SK-MEL-5 (cell line): ENCODE data around the gene COL19A1. TPM values are rescaled to one million over a fixed set of nuclear protein-coding genes. Genes with fewer than 3 reads are reported as not detected.
"Not testable (repeated sequence)": the region's sequence is repeated elsewhere in the genome, so short reads cannot be mapped to it uniquely, and the experiment has no call there.

Experiments
- DNase-seq: peaks from one replicate; pipeline ENCODE4 v3.0.0-alpha.2; 2016; ENCODE audit warnings: low read depth, low spot score
- in situ Hi-C: cut with HindIII; loops from 2 replicates; pipeline ENCODE4 v1.10.0; 2016; ENCODE audit warnings: low sequenced_read_pairs, high pct_unique_total_duplicates, low pct_unique_long_range_greater_than_20kb
- total RNA-seq: library from RNA; depleted of rRNA; stranded (reverse); fragments of >200 nt; shearing (Covaris generic); gene quantifications from 2 replicates; pipeline ENCODE4 v1.2.3, GENCODE V29; 2014

Gene COL19A1
- total RNA-seq, 1 experiment from 2014 or later: 41.7 TPM

DNA sequence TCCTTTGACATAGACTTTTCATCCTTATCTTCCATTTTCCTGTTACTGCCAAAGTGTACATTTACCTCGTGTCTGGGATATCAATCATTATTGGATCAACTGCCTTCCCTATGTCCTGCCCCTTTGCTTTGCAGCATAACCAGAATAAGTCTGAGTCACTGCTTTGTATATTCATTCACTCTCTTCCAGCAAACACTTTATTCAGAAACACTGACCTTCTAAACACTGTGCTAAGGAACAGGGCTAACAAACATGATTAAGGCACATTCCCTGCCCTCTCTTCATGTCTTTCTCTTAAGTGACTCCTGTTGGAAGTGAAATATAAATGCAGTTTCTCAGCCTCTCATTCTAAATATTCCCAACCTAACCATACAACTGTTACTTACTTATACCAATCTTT is 66.9 kb downstream of the COL19A1 start:
- DNase-seq: peak; percentile 67
- in situ Hi-C loops: no loop called here

DNA sequence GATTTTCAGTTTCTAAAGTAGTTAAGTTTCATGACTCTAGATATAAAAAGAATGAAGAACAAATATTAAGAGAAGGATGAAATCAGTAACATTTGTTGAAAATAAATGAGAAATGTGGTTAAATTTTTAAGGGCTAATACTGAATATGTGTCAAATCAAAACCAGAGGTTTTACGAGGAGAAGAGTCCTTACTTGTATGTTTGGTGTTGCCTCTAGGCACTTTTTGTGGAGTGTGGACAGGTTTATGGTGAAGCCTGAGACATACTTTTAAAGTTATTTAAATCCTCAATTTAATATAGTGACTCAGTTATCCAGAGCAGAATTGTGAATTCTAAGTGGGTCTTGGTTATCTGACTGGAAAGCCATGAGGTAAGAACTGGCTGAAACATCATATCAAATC is 68.7 kb downstream of the COL19A1 start:
- no peak for DNase-seq
- in situ Hi-C loops: no loop called here

DNA sequence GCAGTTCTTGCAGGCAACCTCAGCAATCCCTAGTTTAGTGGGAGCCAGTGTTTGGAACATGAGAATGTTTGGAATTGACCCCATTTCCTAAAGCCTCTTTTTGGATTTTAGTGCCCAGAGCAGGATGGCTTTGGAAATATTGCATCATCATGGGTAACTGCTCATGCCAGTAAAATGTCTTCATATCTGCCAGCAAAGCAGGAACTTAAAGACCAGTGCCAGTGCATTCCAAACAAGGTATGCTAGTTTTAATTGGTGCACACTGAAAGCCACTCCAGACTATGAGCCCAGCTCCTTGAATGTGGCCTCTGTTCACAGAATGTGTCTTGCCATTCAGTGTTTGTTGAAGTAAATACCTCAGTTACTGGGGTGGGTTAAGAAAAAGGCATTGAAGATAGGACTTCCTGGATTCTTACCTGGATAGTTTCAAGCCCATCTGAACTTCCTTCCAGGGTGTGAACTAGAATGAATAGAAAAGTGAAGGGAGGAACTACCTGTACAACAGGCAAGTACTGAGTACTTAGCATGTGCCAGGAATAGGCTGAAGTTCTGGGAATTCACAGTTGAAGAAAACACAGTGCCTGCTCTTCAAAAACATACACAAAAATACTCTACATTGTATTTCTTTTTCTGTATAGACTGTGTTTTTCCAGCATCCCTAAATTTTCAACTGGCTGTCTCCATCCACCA is 70.5 kb downstream of the COL19A1 start:
- in situ Hi-C loops: no loop called here
- DNase-seq: peak; percentile 36

DNA sequence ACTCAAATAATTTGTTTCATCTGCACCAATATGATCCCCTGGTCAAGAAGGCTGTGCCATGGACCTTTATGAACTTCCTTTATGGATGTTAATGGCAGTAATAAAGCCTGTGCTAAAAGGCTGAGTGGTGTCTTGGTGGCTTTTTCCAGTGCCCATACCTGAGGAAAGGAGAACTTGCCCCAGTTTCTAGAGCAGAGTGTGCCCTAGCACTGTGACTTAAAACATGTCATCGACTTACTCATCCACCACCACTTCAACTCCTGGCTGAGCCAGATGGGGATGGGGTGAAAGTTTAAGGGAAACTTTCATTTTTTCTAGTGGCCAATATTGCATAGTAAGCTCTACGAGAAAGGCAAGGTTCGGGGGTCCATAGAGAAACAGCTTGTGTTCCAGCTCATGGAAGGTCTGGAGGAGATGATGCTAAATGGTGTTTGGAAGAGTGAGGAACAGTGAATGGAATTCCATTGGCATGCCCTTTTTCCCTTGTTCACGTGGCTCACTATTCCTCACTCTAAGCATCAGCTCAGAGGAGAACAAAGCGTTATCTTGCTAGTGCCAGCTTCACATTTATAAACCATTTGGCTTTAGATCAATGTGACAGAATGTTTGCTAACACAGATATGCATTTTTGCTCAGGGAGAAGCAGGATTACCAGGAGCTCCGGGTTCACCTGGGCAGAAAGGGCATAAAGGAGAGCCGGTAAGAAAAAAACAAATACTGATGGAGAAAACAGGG is 71.2 kb downstream of the COL19A1 start:
- in situ Hi-C loops: no loop called here
- no peak for DNase-seq

DNA sequence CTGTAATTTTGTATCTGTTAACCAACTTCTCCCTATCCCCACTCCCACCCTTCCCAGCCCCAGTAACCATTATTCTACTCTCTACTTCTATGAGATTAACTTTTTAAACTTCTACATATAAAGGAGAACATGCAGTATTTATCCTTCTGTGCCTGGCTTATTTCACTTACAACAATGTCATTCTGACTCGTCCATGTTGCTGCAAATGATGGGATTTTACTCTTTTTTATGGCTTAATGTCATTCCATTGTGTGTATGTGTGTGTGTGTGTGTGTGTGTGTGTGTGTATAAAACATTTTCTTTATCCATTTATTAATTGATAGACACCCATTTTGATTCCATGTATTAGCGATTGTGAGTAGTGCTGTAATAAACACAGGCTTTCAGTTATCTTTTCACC is 76.1 kb downstream of the COL19A1 start:
- DNase-seq: no peak
- in situ Hi-C loops: no loop called here

DNA sequence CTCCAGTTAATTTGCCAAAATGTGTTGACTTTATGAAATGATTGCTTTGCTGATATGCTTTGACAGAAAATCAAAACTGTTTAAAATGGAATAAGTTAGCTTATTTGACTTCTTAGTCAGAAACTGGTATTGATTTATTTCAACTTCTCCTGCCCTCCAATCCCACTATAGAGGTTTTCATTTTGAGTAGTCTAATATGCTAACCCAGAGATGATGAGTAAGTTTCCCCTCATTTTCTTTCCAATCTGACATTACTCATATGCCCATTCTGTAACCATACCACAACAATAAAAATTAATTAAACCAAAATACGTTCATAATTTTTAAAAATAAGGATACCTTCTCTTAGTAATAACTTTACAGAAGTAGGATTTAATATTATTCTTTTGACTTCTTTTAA is 78.8 kb downstream of the COL19A1 start:
- in situ Hi-C loops: no loop called here
- no peak for DNase-seq

DNA sequence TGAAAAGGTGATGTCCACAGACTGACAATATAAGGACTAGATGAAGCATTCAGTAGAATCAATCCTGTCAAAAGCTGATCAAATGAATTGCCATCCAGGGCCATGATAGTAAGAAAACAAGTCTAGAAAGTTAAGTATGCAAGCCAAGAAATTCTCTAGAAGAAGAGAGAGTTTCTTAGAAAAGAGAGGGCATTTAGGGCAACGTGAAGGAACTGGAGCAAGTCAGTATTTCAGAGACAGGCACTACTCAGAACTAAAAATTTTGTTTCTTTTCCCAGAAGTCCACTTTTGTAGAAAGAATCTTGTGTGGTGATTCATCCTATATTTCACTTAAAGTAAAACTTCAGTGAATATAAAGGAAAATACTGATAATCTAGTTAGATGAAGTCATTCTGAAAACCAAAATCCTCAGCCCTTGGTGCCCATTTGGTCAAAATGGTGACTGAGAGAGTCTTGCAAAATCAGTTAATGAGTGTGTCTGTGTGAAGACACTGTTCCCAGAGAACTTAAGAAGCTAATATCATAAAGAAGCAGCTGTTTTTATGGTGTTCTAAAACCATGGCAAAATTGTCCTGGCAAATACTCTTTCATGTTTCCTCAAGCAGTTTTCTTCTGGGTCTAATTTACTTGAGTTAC is 82.2 kb downstream of the COL19A1 start:
- DNase-seq: no peak
- in situ Hi-C loops: no loop called here

DNA sequence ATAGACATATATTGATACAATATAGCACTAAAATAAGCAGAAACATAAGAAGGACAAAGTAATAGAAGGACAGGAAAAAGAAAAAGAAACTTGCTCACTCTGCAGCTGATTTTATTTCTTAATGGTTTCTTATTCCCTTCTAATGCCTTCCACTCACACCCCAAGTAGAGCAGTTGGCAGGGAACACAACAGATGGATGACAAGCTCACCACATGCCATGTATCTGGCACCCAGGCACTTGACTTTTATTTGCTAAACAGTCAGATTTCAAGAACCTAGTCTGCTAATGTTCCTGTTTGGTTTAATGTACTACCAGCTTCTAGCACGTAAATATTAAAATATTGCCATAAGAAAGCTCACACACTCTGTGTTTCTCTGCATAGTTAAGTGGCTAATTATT is 87.1 kb downstream of the COL19A1 start:
- in situ Hi-C loops: no loop called here
- no peak for DNase-seq

DNA sequence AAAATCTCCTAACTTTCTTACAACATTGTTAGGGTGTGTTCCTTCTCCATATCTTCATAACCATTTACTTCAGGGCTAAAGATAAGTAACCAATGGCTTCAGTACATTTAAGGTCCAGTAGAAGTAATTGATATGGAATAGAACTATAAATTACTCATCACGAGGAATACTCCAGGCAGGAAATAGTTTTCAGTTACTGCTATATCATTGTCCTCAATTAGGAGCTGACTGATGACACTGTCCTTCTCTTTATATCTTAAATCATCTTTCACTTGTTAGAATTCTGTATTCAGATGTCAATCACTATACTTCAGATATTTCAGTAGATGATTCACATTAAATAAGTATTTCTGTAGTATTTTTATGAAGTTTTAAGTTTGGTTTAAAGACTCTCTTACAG is 88.4 kb downstream of the COL19A1 start:
- in situ Hi-C loops: no loop called here
- no peak for DNase-seq

DNA sequence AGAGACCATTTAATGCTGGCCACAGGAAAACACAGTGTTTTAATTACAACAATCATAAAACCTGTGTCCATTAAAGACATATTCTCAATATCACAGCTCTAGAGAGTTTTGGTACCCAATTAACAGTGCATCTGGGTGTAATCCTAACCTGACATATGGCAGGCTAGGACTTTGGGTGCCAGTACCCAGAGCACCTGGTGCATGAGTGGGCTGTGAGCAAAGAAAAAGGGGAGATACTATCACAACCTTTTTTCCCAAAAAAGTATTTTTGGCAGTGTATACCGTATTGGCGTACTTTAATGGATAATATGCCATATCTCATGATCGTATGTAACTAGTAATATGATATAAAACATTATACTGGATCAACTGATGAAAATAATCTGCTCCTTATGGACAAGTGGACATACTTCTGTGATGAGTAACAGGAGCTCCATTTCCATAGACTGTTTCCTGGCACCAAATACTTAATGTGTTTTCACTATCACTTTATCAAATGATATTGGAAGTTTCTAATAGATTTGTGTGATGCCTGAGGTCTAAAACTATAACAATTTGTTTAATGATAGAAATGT is 91.7 kb downstream of the COL19A1 start:
- in situ Hi-C loops: no loop called here
- no peak for DNase-seq

DNA sequence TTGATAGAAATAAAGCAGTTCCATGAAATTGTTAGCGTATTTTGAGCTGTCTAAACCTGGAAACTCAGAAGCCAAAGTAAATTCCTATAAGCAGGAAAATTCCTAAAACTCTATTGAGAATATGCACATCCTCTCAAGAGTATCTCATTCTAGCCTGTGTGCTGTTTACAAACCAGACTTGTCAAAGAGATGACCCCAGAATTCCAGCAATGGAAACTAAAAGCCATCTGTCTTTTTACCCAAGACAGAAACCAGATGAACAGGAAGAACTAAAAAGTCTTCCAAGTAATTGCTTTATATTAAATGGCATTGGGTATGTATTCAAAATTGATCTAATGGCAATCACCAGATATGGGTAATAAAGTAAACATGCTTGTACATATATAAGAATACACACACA is 92.6 kb downstream of the COL19A1 start:
- in situ Hi-C loops: no loop called here
- DNase-seq: no peak

DNA sequence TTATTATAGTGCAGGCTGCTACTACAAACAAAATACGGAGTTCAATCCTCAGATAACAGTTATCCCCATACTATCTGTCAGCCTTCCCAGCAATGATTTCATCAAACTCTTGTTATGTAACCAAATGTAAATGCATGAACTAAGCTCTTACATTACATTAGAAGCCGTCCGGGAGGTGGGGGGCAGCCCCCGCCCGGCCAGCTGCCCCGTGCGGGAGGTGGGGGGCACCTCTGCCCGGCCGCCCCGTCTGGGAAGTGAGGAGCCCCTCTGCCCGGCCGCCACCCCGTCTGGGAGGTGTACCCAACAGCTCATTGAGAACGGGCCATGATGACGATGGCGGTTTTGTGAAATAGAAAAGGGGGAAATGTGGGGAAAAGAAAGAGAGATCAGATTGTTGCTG is 99.6 kb downstream of the COL19A1 start:
- in situ Hi-C loops, DNase-seq: not testable (repeated sequence)

DNA sequence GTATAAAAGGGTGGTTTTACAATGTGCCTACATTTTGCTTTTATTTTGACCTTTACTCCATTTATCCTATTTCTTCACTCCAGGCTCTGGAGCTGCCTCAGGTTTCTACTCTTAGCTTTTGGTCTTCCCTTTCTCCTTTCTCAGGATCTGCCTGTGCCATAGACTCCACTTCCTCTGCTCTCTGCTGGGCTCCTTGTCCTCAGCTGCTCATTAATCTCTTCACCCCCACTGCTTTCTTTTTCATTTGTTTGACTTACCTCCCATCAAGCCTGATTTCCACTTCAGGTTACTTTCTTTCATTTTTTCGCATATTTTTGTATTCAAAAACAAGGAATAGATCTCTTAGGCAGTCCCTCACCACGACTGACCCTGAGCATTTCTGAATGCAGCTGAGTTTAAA is 106.8 kb downstream of the COL19A1 start:
- DNase-seq: no peak
- in situ Hi-C loops: no loop called here

DNA sequence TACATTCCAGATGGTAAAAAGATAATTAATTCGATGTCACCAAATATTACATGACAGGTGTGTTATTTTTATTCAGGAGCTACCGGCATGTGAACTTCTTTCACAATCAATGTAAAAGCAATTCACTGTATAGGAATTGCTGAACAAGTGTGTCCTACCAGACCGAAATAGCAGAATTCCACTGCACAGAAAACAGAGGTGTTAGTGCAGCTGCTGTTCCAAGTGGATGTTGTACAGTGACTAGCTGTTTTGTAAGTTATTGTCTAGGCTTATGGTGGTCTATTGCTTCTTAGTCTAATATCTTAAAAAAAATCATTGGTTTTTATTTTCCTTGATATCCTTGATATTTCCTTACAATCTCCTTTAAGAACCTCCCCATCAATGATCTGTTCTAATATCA is 107.4 kb downstream of the COL19A1 start:
- in situ Hi-C loops: no loop called here
- no peak for DNase-seq

DNA sequence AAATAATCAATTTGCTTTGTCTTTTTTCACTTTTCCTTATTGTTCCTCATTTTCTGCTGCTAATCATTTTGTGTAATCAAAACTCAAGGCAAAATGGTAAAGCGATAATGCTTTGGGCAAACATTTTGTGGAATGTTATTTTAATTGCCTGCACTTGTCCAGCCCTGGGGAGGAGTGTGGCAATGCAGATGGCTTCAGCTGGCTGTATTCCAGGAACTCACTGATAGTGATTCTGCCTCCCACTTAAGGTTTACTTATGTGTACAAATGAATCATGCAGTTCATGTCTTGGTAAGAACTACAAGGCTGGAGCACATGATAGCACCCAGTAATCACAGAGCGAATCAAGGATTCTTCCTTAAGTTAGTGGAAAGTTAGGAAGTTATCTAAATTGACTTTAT is 107.8 kb downstream of the COL19A1 start:
- DNase-seq: no peak
- in situ Hi-C loops: no loop called here

DNA sequence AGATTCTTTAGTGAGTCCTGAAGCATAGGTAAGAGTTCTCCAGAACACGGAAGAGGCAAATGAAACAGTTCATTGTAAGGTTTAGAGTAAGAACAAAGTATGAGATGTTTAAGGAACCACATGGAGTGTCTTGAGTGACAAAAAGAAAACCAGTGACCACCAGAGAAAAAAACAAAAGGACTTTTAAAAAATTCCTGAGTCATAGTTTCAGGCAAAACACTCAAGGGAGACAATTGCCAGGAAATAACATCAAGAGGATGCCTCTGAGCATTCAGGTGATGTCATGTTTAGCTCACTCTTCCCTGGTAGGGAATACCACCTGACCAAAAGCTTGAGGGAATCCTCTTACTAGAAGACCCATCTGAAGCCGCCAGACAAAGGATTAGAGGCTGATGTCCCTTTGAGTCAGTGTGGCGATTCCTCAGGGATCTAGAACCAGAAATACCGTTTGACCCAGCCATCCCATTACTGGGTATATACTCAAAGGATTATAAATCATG is 110.3 kb downstream of the COL19A1 start:
- DNase-seq: peak; percentile 20

DNA sequence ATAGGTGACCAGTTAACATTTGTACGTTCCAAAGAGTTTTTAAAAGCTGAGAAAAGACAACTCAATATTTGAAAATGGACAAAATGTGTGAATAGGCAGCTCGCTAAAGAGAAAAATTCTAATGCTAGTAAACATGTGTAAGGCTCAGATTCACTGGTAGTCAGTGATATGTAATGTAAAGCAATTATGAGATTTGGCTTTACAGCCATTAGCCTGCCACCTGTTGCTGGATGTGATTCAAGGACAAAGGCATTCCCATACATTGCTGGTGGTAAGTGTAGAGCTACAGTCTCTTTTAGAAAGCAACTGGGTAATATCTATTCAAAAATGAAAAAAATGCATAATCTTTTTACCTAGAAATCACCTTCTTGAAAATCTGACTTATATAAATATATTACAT is 114.3 kb downstream of the COL19A1 start:
- DNase-seq: no peak
- in situ Hi-C loops: no loop called here

More for the DNA sequence above, 110.3 kb downstream of the COL19A1 start:
- in situ Hi-C loops: no loop called here

DNA sequence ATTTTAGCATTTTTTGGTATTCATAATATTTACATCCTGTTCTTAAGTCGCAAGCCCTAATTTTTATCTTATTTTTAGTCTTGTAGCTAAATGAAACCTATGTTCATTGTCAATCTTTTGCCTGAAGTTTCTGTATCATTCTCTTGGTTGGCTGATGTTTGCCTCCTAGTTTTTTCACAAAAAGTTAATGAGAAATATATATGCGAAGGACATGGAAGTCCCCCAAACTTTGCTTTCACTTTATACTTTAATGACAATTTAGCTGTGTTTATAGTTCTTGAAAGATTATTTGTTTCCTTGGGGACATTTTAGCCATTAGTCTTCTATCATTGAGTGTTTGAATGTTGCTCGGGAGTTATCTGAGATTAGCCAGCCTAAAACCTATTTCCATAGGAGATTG is 118.2 kb downstream of the COL19A1 start:
- in situ Hi-C loops: no loop called here
- no peak for DNase-seq
